ENCODE measurements around the gene AMBP. TPM values are rescaled to one million over a fixed set of nuclear protein-coding genes. Genes with fewer than 3 reads are reported as not detected.

Gene AMBP
- total and polyA plus RNA-seq, 2 donors (not counting 1 experiment from before 2014, with no cell fraction given): not detected

DNA sequence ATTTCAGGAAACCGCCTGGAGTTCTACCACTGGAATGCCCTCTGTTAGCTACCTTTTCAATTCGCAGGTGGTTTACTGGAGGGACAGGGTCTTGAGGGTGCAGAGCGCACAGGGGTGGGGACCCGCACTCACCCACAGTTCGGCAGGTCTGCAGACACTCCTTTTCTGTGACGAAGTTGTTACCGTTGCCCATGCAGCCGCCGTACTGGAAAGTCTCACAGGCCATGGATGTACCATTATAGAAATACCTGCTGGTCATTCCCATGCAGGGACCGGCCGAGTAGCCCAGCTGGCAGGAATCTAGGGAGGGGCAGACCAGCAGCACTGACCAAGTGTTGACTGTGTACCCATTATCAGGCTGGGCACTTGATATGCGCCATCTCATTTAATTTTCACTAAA, 16.8 kb downstream of the AMBP start:
- Histone ChIP-seq H3K4me3 (ENCODE audit: control extremely low read depth in 1 of 5, extremely low read depth in 1 of 5, insufficient read depth in 1 of 5, low read depth in 2 of 5, low read length in 4 of 5) (no peak overlapping the region), H3K9ac (ENCODE audit: low read length) (no peak overlapping the region), H3K27me3 (replicated peaks in 1 of 4; ENCODE audit: control extremely low read depth in 1 of 4, control insufficient read depth in 3 of 4, insufficient read depth in 4 of 4, low read length in 3 of 4) (peaks cover 0 to 3% (median 0%) of the 10 kb centered on the region in 4 experiments), H4K20me1 (ENCODE audit: control insufficient read depth, insufficient read depth, low read length, poor library complexity, severe bottlenecking) (no peaks in the 10 kb centered on the region), H3K27ac (ENCODE audit: low read length in 2 of 2) (no peak overlapping the region), H3K9me3 (ENCODE audit: control extremely low read depth in 1 of 3, control insufficient read depth in 2 of 3, insufficient read depth in 1 of 3, low read length in 2 of 3) (no peaks in the 10 kb centered on the region), H3K4me1 (ENCODE audit: control insufficient read depth in 2 of 2, insufficient read depth in 2 of 2, low read length in 2 of 2) (no peaks in the 10 kb centered on the region), H3K4me2 (replicated peaks; ENCODE audit: low read depth, low read length, poor library complexity, severe bottlenecking) (no peak overlapping the region), H3K79me2 (ENCODE audit: control insufficient read depth, insufficient read depth, low read length) (no peaks in the 10 kb centered on the region), H3K36me3 (replicated peaks in 1 of 2; ENCODE audit: control extremely low read depth in 1 of 2, control insufficient read depth in 1 of 2, extremely low read depth in 1 of 2, insufficient read depth in 2 of 2, low read length in 1 of 2) (no peaks in the 10 kb centered on the region), H2AFZ (ENCODE audit: insufficient read depth, low read depth, low read length, poor library complexity, severe bottlenecking) (no peak overlapping the region)
- TF ChIP-seq, protein P1, sequence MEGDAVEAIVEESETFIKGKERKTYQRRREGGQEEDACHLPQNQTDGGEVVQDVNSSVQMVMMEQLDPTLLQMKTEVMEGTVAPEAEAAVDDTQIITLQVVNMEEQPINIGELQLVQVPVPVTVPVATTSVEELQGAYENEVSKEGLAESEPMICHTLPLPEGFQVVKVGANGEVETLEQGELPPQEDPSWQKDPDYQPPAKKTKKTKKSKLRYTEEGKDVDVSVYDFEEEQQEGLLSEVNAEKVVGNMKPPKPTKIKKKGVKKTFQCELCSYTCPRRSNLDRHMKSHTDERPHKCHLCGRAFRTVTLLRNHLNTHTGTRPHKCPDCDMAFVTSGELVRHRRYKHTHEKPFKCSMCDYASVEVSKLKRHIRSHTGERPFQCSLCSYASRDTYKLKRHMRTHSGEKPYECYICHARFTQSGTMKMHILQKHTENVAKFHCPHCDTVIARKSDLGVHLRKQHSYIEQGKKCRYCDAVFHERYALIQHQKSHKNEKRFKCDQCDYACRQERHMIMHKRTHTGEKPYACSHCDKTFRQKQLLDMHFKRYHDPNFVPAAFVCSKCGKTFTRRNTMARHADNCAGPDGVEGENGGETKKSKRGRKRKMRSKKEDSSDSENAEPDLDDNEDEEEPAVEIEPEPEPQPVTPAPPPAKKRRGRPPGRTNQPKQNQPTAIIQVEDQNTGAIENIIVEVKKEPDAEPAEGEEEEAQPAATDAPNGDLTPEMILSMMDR (IDR thresholded peaks at IDR 0.05): no peak
- Mint-ChIP-seq H3K27ac (no peak overlapping the region), H3K9me3 (ENCODE audit: insufficient read depth) (no peaks in the 10 kb centered on the region), H3K27me3 (peaks cover 23% of the 10 kb centered on the region), H3K4me1 (peaks cover 5% of the 10 kb centered on the region), H3K4me3 (no peak overlapping the region)
- DNase-seq (no peak), ATAC-seq (ENCODE audit: low read depth) (no peak)
- ChIA-PET CTCF (interaction anchor here (0.5 kb wide), 1 partner anchor 1164 kb away, joined by 3 read pairs; no protein-coding TSS in a partner anchor), POLR2A (no interaction called here)
- intact Hi-C loops (cut with micrococcal nuclease): no loop called here
- whole genome bisulfite sequencing (ENCODE audit: insufficient coverage): 97% methylated on average over 12 of the region's 12 CpGs

DNA sequence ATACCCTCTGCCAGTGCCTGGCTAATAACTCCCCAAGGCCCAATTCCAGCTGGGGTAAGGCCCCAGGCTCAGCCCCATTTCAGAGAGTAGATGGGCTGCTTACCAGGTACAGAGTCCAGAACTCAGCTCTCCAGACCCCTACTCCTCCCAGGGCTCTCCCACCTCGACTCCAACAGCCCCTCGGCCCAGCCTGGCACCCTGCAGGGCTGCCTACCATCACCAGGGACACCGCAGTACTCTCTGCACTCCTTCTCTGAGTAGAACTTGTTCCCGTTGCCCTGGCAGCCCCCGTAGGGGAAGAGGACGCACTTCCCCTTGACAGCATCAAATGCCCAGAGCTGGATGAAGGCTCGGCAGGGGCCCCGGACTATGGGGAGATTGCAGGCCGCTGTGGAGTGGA, 17.4 kb downstream of the AMBP start:
- H3K9me3 ChIP-seq (ENCODE audit: control extremely low read depth in 1 of 3, control insufficient read depth in 2 of 3, insufficient read depth in 1 of 3, low read length in 2 of 3): no peaks in the 10 kb centered on the region
- Mint-ChIP-seq H3K27ac (no peak overlapping the region), H3K4me3 (no peak overlapping the region), H3K4me1 (peaks cover 5% of the 10 kb centered on the region), H3K27me3 (peaks cover 22% of the 10 kb centered on the region), H3K9me3 (ENCODE audit: insufficient read depth) (no peaks in the 10 kb centered on the region)
- H3K4me3 ChIP-seq (ENCODE audit: control extremely low read depth in 1 of 5, extremely low read depth in 1 of 5, insufficient read depth in 1 of 5, low read depth in 2 of 5, low read length in 4 of 5): no peak overlapping the region
- TF ChIP-seq EZH2 (IDR thresholded peaks at IDR 0.05; ENCODE audit: borderline replicate concordance, insufficient read depth, low read depth, low read length, poor library complexity, severe bottlenecking): no peak
- TF ChIP-seq, protein P1 (IDR thresholded peaks at IDR 0.05): no peak
- WGBS (ENCODE audit: insufficient coverage): 75% methylated on average over 8 of the region's 9 CpGs
- H3K27me3 ChIP-seq (replicated peaks in 1 of 4; ENCODE audit: control extremely low read depth in 1 of 4, control insufficient read depth in 3 of 4, insufficient read depth in 4 of 4, low read length in 3 of 4): peaks cover 0 to 3% (median 0%) of the 10 kb centered on the region in 4 experiments
- no peaks in the 10 kb centered on the region for H3K4me1 ChIP-seq (ENCODE audit: control insufficient read depth in 2 of 2, insufficient read depth in 2 of 2, low read length in 2 of 2)
- no peak for ATAC-seq (ENCODE audit: low read depth)
- no peak overlapping the region for H2AFZ ChIP-seq (ENCODE audit: insufficient read depth, low read depth, low read length, poor library complexity, severe bottlenecking)
- ChIA-PET CTCF (interaction anchor here (0.5 kb wide), 1 partner anchor 1163 kb away, joined by 3 read pairs; no protein-coding TSS in a partner anchor), POLR2A (no interaction called here)
- H3K4me2 ChIP-seq (replicated peaks; ENCODE audit: low read depth, low read length, poor library complexity, severe bottlenecking): no peak overlapping the region
- no peaks in the 10 kb centered on the region for H4K20me1 ChIP-seq (ENCODE audit: control insufficient read depth, insufficient read depth, low read length, poor library complexity, severe bottlenecking)
- no peaks in the 10 kb centered on the region for H3K36me3 ChIP-seq (replicated peaks in 1 of 2; ENCODE audit: control extremely low read depth in 1 of 2, control insufficient read depth in 1 of 2, extremely low read depth in 1 of 2, insufficient read depth in 2 of 2, low read length in 1 of 2)
- DNase-seq: no peak
- no peaks in the 10 kb centered on the region for H3K79me2 ChIP-seq (ENCODE audit: control insufficient read depth, insufficient read depth, low read length)
- H3K9ac ChIP-seq (ENCODE audit: low read length): no peak overlapping the region
- intact Hi-C loops (cut with micrococcal nuclease): no loop called here
- no peak overlapping the region for H3K27ac ChIP-seq (ENCODE audit: low read length in 2 of 2)
